Mesenchymal stem cell (in vitro differentiated cells and primary cell): ENCODE measurements around the gene MAP3K7.

Experiments used
- DNase-seq: peaks from one replicate; pipeline ENCODE4 v3.0.0-alpha.2; 2013
- H2AFZ ChIP-seq: one replicate; pipeline ENCODE4 v1.6.1; 2013; ENCODE audit warnings: low read depth, mild to moderate bottlenecking, control low read depth, inconsistent platforms, low read length, moderate library complexity
- H2AK5ac ChIP-seq: 2 replicates; pipeline ENCODE4 v1.6.1; 2013; ENCODE audit warnings: low read length, moderate library complexity, mild to moderate bottlenecking, inconsistent platforms; ENCODE audit not compliant: severe bottlenecking
- H2BK120ac ChIP-seq: one replicate; pipeline ENCODE4 v1.6.1; 2013; ENCODE audit warnings: low read depth, mild to moderate bottlenecking, inconsistent platforms, low read length, moderate library complexity
- H2BK12ac ChIP-seq, 2 experiments: one replicate each; pipeline ENCODE4 v1.6.1; 2013; ENCODE audit warnings: inconsistent platforms in 2 of 2, low read length in 2 of 2, mild to moderate bottlenecking in 2 of 2, moderate library complexity in 2 of 2, control low read depth in 1 of 2
- H2BK15ac ChIP-seq: one replicate; pipeline ENCODE4 v1.6.1; 2013; ENCODE audit warnings: mild to moderate bottlenecking, low read depth, inconsistent platforms; ENCODE audit not compliant: poor library complexity, severe bottlenecking
- H2BK5ac ChIP-seq: 2 replicates; pipeline ENCODE4 v1.6.1; 2013; ENCODE audit warnings: low read depth, mild to moderate bottlenecking, low read length, control low read depth, inconsistent platforms; ENCODE audit not compliant: poor library complexity, severe bottlenecking
- H3K14ac ChIP-seq, 2 experiments: one replicate each; pipeline ENCODE4 v1.6.1; 2013; ENCODE audit warnings: inconsistent platforms in 2 of 2, low read length in 2 of 2, control low read depth in 1 of 2, mild to moderate bottlenecking in 1 of 2, moderate library complexity in 1 of 2
- H3K18ac ChIP-seq, 2 experiments: one replicate each; pipeline ENCODE4 v1.6.1; 2013; ENCODE audit warnings: inconsistent platforms in 2 of 2, low read length in 2 of 2, control low read depth in 1 of 2, low read depth in 1 of 2, mild to moderate bottlenecking in 1 of 2
- H3K23ac ChIP-seq, 2 experiments: one replicate each; pipeline ENCODE4 v1.6.1; 2013; ENCODE audit warnings: inconsistent platforms in 2 of 2, low read length in 2 of 2, mild to moderate bottlenecking in 2 of 2, moderate library complexity in 2 of 2, control low read depth in 1 of 2
- H3K27ac ChIP-seq: 2 replicates; pipeline ENCODE4 v1.5.1; 2013; ENCODE audit warnings: mild to moderate bottlenecking, moderate library complexity, low read length, control low read depth, inconsistent platforms; ENCODE audit not compliant: poor library complexity, severe bottlenecking
- H3K27me3 ChIP-seq, 2 experiments: 2 replicates each; pipeline versions ENCODE4 v1.6.1 to v1.7.0; 2013; ENCODE audit warnings: low read length in 2 of 2, mild to moderate bottlenecking in 2 of 2, moderate library complexity in 2 of 2, control low read depth in 1 of 2, inconsistent platforms in 1 of 2; ENCODE audit not compliant: control insufficient read depth in 1 of 2, insufficient read depth in 1 of 2
- H3K36me3 ChIP-seq, 2 experiments: 2 replicates each; pipeline versions ENCODE4 v1.6.1 to v1.7.0; 2013; ENCODE audit warnings: low read length in 2 of 2, control low read depth in 1 of 2, inconsistent platforms in 1 of 2, low read depth in 1 of 2, mild to moderate bottlenecking in 1 of 2; ENCODE audit not compliant: insufficient read depth in 2 of 2, control insufficient read depth in 1 of 2
- H3K4ac ChIP-seq, 2 experiments: one replicate each; pipeline ENCODE4 v1.6.1; 2013; ENCODE audit warnings: inconsistent platforms in 2 of 2, low read length in 2 of 2, mild to moderate bottlenecking in 2 of 2, moderate library complexity in 2 of 2, control low read depth in 1 of 2, low read depth in 1 of 2
- H3K4me1 ChIP-seq: 2 replicates; pipeline ENCODE4 v1.6.1; 2013; ENCODE audit warnings: low read depth, low read length, control low read depth; ENCODE audit not compliant: control insufficient read depth, insufficient read depth
- H3K4me2 ChIP-seq: 2 replicates; pipeline ENCODE4 v1.6.1; 2013; ENCODE audit warnings: low read length, mild to moderate bottlenecking, inconsistent platforms; ENCODE audit not compliant: poor library complexity, severe bottlenecking
- H3K4me3 ChIP-seq, 2 experiments: 2 replicates each; pipeline versions ENCODE4 v1.5.1 to v1.7.0; 2013; ENCODE audit warnings: low read length in 2 of 2, mild to moderate bottlenecking in 2 of 2, control low read depth in 1 of 2, low read depth in 1 of 2; ENCODE audit not compliant: insufficient read depth in 1 of 2
- H3K79me1 ChIP-seq: replicated peaks from 2 replicates; pipeline ENCODE4 v1.6.1; 2013; ENCODE audit warnings: mild to moderate bottlenecking, control low read depth, low read length, inconsistent platforms; ENCODE audit not compliant: poor library complexity, severe bottlenecking
- H3K9ac ChIP-seq: 2 replicates; pipeline ENCODE4 v1.7.0; 2013; ENCODE audit warnings: mild to moderate bottlenecking, low read length, moderate library complexity
- H3K9me3 ChIP-seq: 2 replicates; pipeline ENCODE4 v1.7.0; 2013; ENCODE audit warnings: mild to moderate bottlenecking, low read length; ENCODE audit not compliant: control insufficient read depth
- H4K8ac ChIP-seq: one replicate; pipeline ENCODE4 v1.6.1; 2013; ENCODE audit warnings: inconsistent platforms, mild to moderate bottlenecking, low read length, moderate library complexity
- H4K91ac ChIP-seq: one replicate; pipeline ENCODE4 v1.6.1; 2013; ENCODE audit warnings: mild to moderate bottlenecking, low read length, inconsistent platforms
- WGBS: methylation state at CpG from one replicate; pipeline ENCODE4 v1.1.7; 2013; ENCODE audit warnings: mixed read lengths; 5-methylcytosine and 5-hydroxymethylcytosine counted together

Gene MAP3K7

GRCh38 chr6:90605749-90606340 is 19.0 kb upstream of the MAP3K7 start:
- Histone ChIP-seq H3K14ac (no peak overlapping the region), H3K36me3 (no peaks in the 10 kb centered on the region), H2BK5ac (no peak overlapping the region), H3K23ac (no peak overlapping the region), H3K79me1 (no peaks in the 10 kb centered on the region), H3K9ac (no peak overlapping the region), H4K8ac (no peak overlapping the region), H3K18ac (no peak overlapping the region), H2BK12ac (no peak overlapping the region), H2BK15ac (no peak overlapping the region), H3K4ac (no peak overlapping the region), H3K27me3 (peaks cover 20 to 30% of the 10 kb centered on the region in 2 experiments), H2AK5ac (no peak overlapping the region), H3K4me1 (peaks cover 2% of the 10 kb centered on the region), H3K27ac (no peak overlapping the region), H3K9me3 (no peaks in the 10 kb centered on the region), H4K91ac (no peak overlapping the region), H2BK120ac (no peak overlapping the region), H3K4me2 (no peak overlapping the region), H3K4me3 (no peak overlapping the region), H2AFZ (no peak overlapping the region)
- 7% methylated on average over 1 of the region's 1 CpG for WGBS
- no peak for DNase-seq

GRCh38 chr6:90604546-90604945 is 17.7 kb upstream of the MAP3K7 start:
- H3K4ac ChIP-seq: no peak overlapping the region
- H3K27me3 ChIP-seq: peaks cover 15 to 23% of the 10 kb centered on the region in 2 experiments
- DNase-seq: no peak

DNA sequence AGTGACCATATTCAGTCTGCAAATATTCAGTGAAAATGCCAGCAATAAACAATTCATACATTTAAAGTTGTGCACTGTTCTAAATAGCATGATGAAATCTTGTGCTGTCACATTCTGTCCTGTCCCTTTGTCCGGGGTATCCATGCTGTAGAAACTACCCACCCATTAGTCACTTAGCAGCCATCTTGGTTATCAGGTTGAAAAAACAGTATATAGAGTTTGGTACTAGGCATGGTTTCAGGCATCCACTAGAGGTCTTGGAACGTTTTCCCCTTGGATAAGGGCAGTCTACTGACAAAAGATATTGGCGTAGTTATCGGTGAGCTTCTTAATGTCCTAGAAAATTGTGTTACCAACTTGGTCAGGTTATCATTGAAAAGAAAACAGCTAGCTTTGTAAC is 12.3 kb upstream of the MAP3K7 start:
- H2AK5ac ChIP-seq: no peak overlapping the region
- WGBS: 79% methylated on average over 3 of the region's 4 CpGs
- H4K8ac ChIP-seq: no peak overlapping the region
- no peak overlapping the region for H2AFZ ChIP-seq
- H3K14ac ChIP-seq: no peak overlapping the region
- no peak overlapping the region for H2BK120ac ChIP-seq
- H2BK5ac ChIP-seq: no peak overlapping the region
- no peak overlapping the region for H2BK15ac ChIP-seq
- H3K18ac ChIP-seq: no peak overlapping the region
- H3K79me1 ChIP-seq: no peaks in the 10 kb centered on the region
- no peaks in the 10 kb centered on the region for H3K36me3 ChIP-seq
- no peak overlapping the region for H3K4me2 ChIP-seq
- H3K4me3 ChIP-seq: no peak overlapping the region
- H3K9ac ChIP-seq: no peak overlapping the region
- no peak overlapping the region for H4K91ac ChIP-seq
- no peaks in the 10 kb centered on the region for H3K4me1 ChIP-seq
- no peaks in the 10 kb centered on the region for H3K9me3 ChIP-seq
- DNase-seq: no peak
- peaks cover 15 to 19% of the 10 kb centered on the region in 2 experiments for H3K27me3 ChIP-seq
- no peak overlapping the region for H3K23ac ChIP-seq
- H3K4ac ChIP-seq: no peak overlapping the region
- no peak overlapping the region for H2BK12ac ChIP-seq
- H3K27ac ChIP-seq: no peak overlapping the region

More at GRCh38 chr6:90604546-90604945, 17.7 kb upstream of the MAP3K7 start:
- Histone ChIP-seq H3K4me3 (no peak overlapping the region), H3K4me1 (no peaks in the 10 kb centered on the region), H3K9me3 (no peaks in the 10 kb centered on the region), H2AFZ (no peak overlapping the region), H2BK12ac (no peak overlapping the region), H3K27ac (no peak overlapping the region), H2AK5ac (no peak overlapping the region), H3K18ac (no peak overlapping the region), H3K9ac (no peak overlapping the region), H3K4me2 (no peak overlapping the region), H3K23ac (no peak overlapping the region), H3K14ac (no peak overlapping the region), H3K79me1 (no peaks in the 10 kb centered on the region), H2BK120ac (no peak overlapping the region), H4K8ac (no peak overlapping the region), H4K91ac (no peak overlapping the region), H3K36me3 (no peaks in the 10 kb centered on the region), H2BK5ac (no peak overlapping the region), H2BK15ac (no peak overlapping the region)
- WGBS: no CpG with 5 or more reads among the region's 1 CpG

DNA sequence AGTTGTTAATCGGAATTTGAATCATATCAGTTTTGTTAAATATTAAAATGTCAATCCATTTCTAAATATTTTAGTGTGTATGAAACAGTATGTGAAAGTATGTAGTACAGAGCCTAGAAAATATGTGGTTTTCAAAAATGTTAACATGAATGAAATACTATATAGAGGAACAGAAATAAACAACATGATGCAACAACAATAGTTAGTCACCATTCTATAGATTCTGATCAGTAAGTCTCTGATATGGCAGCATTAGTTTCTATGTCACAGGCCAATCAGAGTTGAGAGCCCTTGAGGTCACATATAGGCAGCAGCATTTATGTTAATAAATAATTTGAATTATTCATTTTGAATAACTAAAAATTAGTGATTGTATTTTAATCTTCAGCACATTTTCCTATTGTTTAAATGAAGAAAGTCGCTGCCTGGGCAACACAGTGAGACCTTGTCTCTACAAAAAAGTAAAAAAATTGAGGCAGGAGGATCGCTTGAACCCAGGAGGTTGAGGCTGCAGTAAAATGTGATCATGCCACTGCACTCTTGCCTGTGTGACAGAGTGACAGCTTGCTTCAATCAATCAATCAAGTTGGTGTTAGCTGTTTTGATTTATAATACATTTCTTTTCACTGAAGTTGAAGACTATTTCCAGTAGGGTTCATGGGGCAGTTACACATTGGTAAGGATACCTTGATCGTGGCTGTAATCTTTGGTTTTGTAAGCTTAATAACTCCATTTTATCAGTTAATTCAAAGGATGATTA is 11.5 kb upstream of the MAP3K7 start:
- Histone ChIP-seq H2BK120ac (no peak overlapping the region), H2AK5ac (no peak overlapping the region), H3K18ac (no peak overlapping the region), H4K8ac (no peak overlapping the region), H3K27ac (no peak overlapping the region), H4K91ac (no peak overlapping the region), H3K14ac (no peak overlapping the region), H3K79me1 (no peaks in the 10 kb centered on the region), H3K4me1 (no peaks in the 10 kb centered on the region), H3K27me3 (peaks cover 15 to 19% of the 10 kb centered on the region in 2 experiments), H3K4ac (no peak overlapping the region), H3K23ac (no peak overlapping the region), H3K9me3 (no peaks in the 10 kb centered on the region), H2AFZ (no peak overlapping the region), H2BK15ac (no peak overlapping the region), H3K4me2 (no peak overlapping the region), H3K4me3 (no peak overlapping the region), H2BK5ac (no peak overlapping the region), H3K36me3 (no peaks in the 10 kb centered on the region), H3K9ac (no peak overlapping the region), H2BK12ac (no peak overlapping the region)
- no peak for DNase-seq
- 75% methylated on average over 2 of the region's 4 CpGs for WGBS
